ENCODE data around the gene MCOLN3. TPM values are rescaled to one million over a fixed set of nuclear protein-coding genes. Genes with fewer than 3 reads are reported as not detected.

Gene MCOLN3
- total RNA-seq, 1 experiment from 2014 or later, result 0.82 TPM

DNA sequence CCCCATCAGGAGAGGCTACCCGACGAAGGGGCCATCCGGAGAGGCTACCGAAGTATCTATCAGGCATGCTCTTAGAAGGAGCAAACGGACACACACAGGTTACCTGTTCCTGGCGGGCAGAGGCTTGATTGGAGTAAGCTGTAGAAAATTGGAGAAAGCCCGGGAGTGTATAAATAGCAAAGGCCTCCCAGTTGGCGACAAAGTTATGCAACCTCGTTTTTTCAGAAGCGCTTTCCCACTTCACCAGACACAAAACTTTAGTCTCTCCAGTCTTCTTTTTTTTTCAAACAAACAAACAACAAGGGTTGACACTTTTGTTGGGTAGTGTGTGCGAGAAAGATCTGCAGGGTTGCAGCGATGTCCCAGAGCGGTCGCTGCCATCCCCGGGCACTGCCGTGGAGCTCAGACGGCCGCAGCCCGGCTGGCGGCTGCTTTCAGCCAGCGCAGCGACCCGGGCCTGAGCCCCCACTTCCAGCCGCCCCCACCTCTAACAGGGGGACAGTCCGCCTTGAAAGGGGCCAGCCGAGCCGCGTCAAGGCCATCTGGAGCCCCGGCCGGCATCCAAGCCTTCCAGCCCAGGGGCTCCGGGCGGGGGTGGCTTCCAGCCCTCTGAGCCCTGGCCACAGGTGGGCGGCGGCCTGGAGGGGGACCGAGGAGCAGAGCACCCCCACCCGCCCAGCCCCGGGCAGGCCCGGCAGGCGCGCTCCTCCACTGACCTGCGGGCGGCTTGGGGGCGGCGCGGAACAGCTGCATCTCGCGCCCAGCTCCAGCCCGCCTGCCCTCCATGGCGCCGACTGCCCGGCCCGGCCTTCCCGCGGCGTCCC, 616 bp downstream of the MCOLN3 start:
- TF ChIP-seq, protein P1, sequence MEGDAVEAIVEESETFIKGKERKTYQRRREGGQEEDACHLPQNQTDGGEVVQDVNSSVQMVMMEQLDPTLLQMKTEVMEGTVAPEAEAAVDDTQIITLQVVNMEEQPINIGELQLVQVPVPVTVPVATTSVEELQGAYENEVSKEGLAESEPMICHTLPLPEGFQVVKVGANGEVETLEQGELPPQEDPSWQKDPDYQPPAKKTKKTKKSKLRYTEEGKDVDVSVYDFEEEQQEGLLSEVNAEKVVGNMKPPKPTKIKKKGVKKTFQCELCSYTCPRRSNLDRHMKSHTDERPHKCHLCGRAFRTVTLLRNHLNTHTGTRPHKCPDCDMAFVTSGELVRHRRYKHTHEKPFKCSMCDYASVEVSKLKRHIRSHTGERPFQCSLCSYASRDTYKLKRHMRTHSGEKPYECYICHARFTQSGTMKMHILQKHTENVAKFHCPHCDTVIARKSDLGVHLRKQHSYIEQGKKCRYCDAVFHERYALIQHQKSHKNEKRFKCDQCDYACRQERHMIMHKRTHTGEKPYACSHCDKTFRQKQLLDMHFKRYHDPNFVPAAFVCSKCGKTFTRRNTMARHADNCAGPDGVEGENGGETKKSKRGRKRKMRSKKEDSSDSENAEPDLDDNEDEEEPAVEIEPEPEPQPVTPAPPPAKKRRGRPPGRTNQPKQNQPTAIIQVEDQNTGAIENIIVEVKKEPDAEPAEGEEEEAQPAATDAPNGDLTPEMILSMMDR (conservative IDR thresholded peaks at IDR 0.05; ENCODE audit: low read depth, low read length), result no peak
- no peak for TF ChIP-seq EZH2 (IDR thresholded peaks at IDR 0.05; ENCODE audit: borderline replicate concordance, low read depth, low read length, poor library complexity, severe bottlenecking)
- no TSS peak for BruUV-seq (replicated peaks)
- H3K27ac ChIP-seq (ENCODE audit: low read depth, low read length, poor library complexity, severe bottlenecking), result no peak overlapping the region
- H3K4me3 ChIP-seq (ENCODE audit: low read depth, low read length, poor library complexity, severe bottlenecking), result peak overlapping the region; percentile 56
- peaks cover 56% of the 10 kb centered on the region for H3K27me3 ChIP-seq (replicated peaks; ENCODE audit: insufficient read depth, low read depth, low read length, poor library complexity)
- CTCF ChIA-PET, result interaction anchor here (0.7 kb wide), 1 partner anchor 103 kb away, joined by 3 read pairs; no protein-coding TSS in a partner anchor
- H3K9me3 ChIP-seq (ENCODE audit: low read depth, low read length, poor library complexity, severe bottlenecking), result no peaks in the 10 kb centered on the region
- DNase-seq (ENCODE audit: low spot score), result no peak
- peaks cover 2% of the 10 kb centered on the region for H3K4me1 ChIP-seq (ENCODE audit: insufficient read depth, low read length, poor library complexity, severe bottlenecking)
- POLR2A ChIA-PET (ENCODE audit: low non-redundant PET), result no interaction called here
- no peaks in the 10 kb centered on the region for H3K36me3 ChIP-seq (ENCODE audit: insufficient read depth, low read length, poor library complexity, severe bottlenecking)
- intact Hi-C loops (cut with micrococcal nuclease; ENCODE audit: unreplicated experiment), result no loop called here

DNA sequence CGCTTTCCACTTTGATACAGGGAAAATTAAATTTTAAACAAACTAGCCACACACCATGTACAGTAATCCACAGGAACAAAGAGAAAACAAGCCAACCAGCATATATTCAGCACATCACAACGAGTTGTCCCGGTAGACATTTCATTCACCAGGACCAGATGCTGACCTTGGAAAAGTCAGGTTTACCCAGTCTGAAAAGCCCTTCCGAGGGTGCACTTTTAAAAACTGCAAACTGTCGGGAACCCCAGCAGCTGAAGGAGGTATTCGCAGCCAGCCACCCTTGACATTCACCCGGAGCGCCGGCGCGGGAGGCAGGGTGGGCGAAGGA, 1.2 kb downstream of the MCOLN3 start:
- POLR2A ChIA-PET (ENCODE audit: low non-redundant PET), result no interaction called here
- Histone ChIP-seq H3K27me3 (replicated peaks; ENCODE audit: insufficient read depth, low read depth, low read length, poor library complexity) (peaks cover 56% of the 10 kb centered on the region), H3K4me3 (ENCODE audit: low read depth, low read length, poor library complexity, severe bottlenecking) (peak overlapping the region; percentile 56), H3K36me3 (ENCODE audit: insufficient read depth, low read length, poor library complexity, severe bottlenecking) (no peaks in the 10 kb centered on the region), H3K27ac (ENCODE audit: low read depth, low read length, poor library complexity, severe bottlenecking) (no peak overlapping the region), H3K9me3 (ENCODE audit: low read depth, low read length, poor library complexity, severe bottlenecking) (no peaks in the 10 kb centered on the region), H3K4me1 (ENCODE audit: insufficient read depth, low read length, poor library complexity, severe bottlenecking) (peaks cover 2% of the 10 kb centered on the region)
- DNase-seq (ENCODE audit: low spot score), result no peak
- CTCF ChIA-PET, result no interaction called here
- intact Hi-C loops (cut with micrococcal nuclease; ENCODE audit: unreplicated experiment), result no loop called here
- BruUV-seq (replicated peaks), result no TSS peak
- TF ChIP-seq EZH2 (IDR thresholded peaks at IDR 0.05; ENCODE audit: borderline replicate concordance, low read depth, low read length, poor library complexity, severe bottlenecking), result no peak
- TF ChIP-seq, protein P1 (conservative IDR thresholded peaks at IDR 0.05; ENCODE audit: low read depth, low read length), result no peak

DNA sequence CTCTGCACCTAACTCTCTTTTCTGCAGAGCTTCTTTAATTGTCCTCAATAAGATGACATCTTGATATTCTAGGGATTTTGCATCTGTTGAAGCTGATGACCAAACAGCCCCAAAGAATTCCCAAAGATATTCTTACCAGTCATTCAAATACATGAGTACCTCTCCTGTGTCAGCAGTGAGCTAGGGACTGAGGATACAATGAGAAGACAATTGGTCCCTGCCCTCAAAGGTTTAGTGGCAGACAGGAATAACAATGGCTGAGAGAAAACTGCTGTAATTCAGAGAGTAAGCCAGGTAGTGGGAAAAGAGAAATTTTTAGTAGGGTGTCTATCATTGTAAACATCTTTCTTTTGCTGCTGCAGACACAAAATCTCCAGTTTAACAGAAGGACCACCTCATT, 5.9 kb downstream of the MCOLN3 start:
- TF ChIP-seq EZH2 (IDR thresholded peaks at IDR 0.05; ENCODE audit: borderline replicate concordance, low read depth, low read length, poor library complexity, severe bottlenecking), result no peak
- TF ChIP-seq, protein P1 (conservative IDR thresholded peaks at IDR 0.05; ENCODE audit: low read depth, low read length), result no peak
- no peak overlapping the region for H3K4me3 ChIP-seq (ENCODE audit: low read depth, low read length, poor library complexity, severe bottlenecking)
- BruUV-seq (replicated peaks), result no TSS peak
- no peaks in the 10 kb centered on the region for H3K36me3 ChIP-seq (ENCODE audit: insufficient read depth, low read length, poor library complexity, severe bottlenecking)
- ChIA-PET POLR2A (ENCODE audit: low non-redundant PET) (no interaction called here), CTCF (no interaction called here)
- intact Hi-C loops (cut with micrococcal nuclease; ENCODE audit: unreplicated experiment), result no loop called here
- H3K27me3 ChIP-seq (replicated peaks; ENCODE audit: insufficient read depth, low read depth, low read length, poor library complexity), result peaks cover 36% of the 10 kb centered on the region
- no peaks in the 10 kb centered on the region for H3K9me3 ChIP-seq (ENCODE audit: low read depth, low read length, poor library complexity, severe bottlenecking)
- H3K4me1 ChIP-seq (ENCODE audit: insufficient read depth, low read length, poor library complexity, severe bottlenecking), result no peaks in the 10 kb centered on the region
- DNase-seq (ENCODE audit: low spot score), result no peak
- H3K27ac ChIP-seq (ENCODE audit: low read depth, low read length, poor library complexity, severe bottlenecking), result no peak overlapping the region
